Right cardiac atrium (tissue), 5 donors: ENCODE measurements around the gene RRP36. TPM values are rescaled to one million over a fixed set of nuclear protein-coding genes. Genes with fewer than 3 reads are reported as not detected.

Experiments
- ATAC-seq, 2 donors: fragments of 200-7000 bp; cut with Tn5 transposase; one replicate each; pipeline versions ENCODE4 v1.8.0 to v1.9.1; 2020; ENCODE audit warnings: moderate library complexity in 2 of 2, mild to moderate bottlenecking in 1 of 2
- DNase-seq, 3 donors: peaks; one replicate each; pipeline ENCODE4 v3.0.0-alpha.2; 2020
- H3K27ac ChIP-seq: one replicate; pipeline ENCODE4 v1.5.1; 2013; ENCODE audit warnings: mild to moderate bottlenecking, low read length, control low read depth, moderate library complexity
- H3K27me3 ChIP-seq: one replicate; pipeline ENCODE4 v1.6.1; 2013; ENCODE audit not compliant: control insufficient read depth, insufficient read depth
- H3K4me1 ChIP-seq: one replicate; pipeline ENCODE4 v1.6.1; 2013; ENCODE audit warnings: low read length; ENCODE audit not compliant: control insufficient read depth, insufficient read depth
- H3K4me3 ChIP-seq: one replicate; pipeline ENCODE4 v1.5.1; 2013; ENCODE audit warnings: low read length, control low read depth
- H3K9me3 ChIP-seq: one replicate; pipeline ENCODE4 v1.6.1; 2013; ENCODE audit warnings: low read length; ENCODE audit not compliant: control insufficient read depth
- WGBS: extraction: QIAGEN DNeasy Blood & Tissue Kit; methylation state at CpG from one replicate; pipeline ENCODE4 v1.1.7; 2013; 5-methylcytosine and 5-hydroxymethylcytosine counted together
- intact Hi-C, 4 donors: fragments of 100-400 bp; cut with DNase I; formaldehyde crosslinking; loops; one replicate each; pipeline versions ENCODE4 v1.11.0 to v1.14.0; 2022 to 2023
- long read RNA-seq, 4 donors: library from polyadenylated mRNA; unstranded; transcript quantifications; one replicate each; pipeline ENCODE4 v2.0.0, GENCODE V29; 2020 to 2021
- polyA plus RNA-seq: library from polyadenylated mRNA; stranded (reverse); fragments of 200-250 nt; gene quantifications from one replicate; pipeline ENCODE4 v1.2.3, GENCODE V29; 2013
- total RNA-seq, 4 donors: library from RNA; stranded (reverse); fragmentation: NEBNext Ultra II Directional; extraction: Animal tissue kit (Norgen Biotek cat#: 25700); gene quantifications; one replicate each; pipeline ENCODE4 v1.2.1, GENCODE V29; 2021
- donor health status: healthy with polysubstance abuse.
- donor health status: DM: no; HTN: yes; CAD: no.
- donor health status: DM: no; HTN: no; CAD: no.
- donor health status: DM: no; HTN: yes; CAD: no; lungs with severe emphysema.
- donor health status: DM: yes; HTN: yes; CAD: no.

RRP36 gene
- total RNA-seq (10 to 100 TPM; 28.2 to 34.3 (median 29.6) TPM), polyA plus RNA-seq (27.2 TPM)
- long read RNA-seq, donor 1, transcript RRP36-201 (7 exons, 1,159 nt), result major isoform, 26 of 33 reads
- long read RNA-seq, donor 1, partial matches to known transcripts, result 0 of 33 reads
- long read RNA-seq, donor 1, other reads (novel, unspliced or antisense), result 7 of 33 reads
- long read RNA-seq, donor 2, transcript RRP36-201 (7 exons, 1,159 nt), result major isoform, 10 of 14 reads
- long read RNA-seq, donor 2, partial matches to known transcripts, result 0 of 14 reads
- long read RNA-seq, donor 2, other reads (novel, unspliced or antisense), result 4 of 14 reads
- long read RNA-seq, donor 3, result 0 reads
- long read RNA-seq, donor 4, transcript RRP36-201 (7 exons, 1,159 nt), result major isoform, 20 of 23 reads
- long read RNA-seq, donor 4, partial matches to known transcripts, result 0 of 23 reads
- long read RNA-seq, donor 4, other reads (novel, unspliced or antisense), result 3 of 23 reads

DNA sequence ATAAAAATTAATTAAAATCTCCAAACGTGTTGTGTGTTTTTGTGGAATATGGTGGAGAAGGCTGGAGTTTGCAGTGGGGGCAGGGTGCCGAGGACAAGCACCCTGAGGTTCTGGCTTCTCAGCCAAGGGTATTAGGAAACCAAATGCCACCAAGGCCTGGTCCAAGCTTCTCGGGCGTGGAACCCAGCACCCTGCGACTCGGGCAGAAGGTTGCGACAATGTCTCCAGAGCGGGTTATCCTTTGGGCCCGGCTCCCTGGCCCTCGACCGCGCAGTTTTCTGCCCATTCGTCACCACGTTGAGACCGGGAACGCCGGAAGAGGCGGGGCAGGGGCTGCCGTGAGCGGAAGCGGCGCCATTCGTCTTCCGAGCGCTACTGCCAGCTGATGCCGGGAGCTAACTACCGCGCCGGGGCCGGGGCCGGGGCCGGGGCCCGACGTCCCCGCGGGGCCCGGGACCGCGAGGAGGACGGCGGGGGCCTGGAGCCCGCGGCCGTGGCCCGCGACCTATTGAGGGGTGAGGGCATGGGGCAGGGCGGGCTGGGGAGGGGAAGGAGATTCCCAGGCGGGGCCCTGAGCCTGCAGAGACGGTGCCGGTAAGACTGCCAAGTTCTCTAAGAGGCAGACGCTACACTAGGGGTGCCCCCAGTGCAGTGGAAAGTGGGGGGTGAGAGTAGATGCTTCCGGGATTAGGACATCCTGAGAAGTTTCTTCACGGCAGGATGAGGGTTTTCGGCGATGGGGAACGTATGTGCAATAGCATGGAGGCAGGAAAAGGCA lies at the start of gene RRP36:
RRP36 (plus strand) TSS at position 354 of the 778 bp plus-strand sequence; CDS start at position 386, 32 bp downstream.
- no peaks in the 10 kb centered on the region for H3K9me3 ChIP-seq
- peaks cover 3% of the 10 kb centered on the region for H3K4me1 ChIP-seq
- ATAC-seq, result peak; percentile 85 to 89
- peak within 1 kb of the TSS; percentile 62 for H3K27ac ChIP-seq
- H3K4me3 ChIP-seq, result peak within 1 kb of the TSS; percentile 82
- peak; percentile 87 to 95 (median 93) for DNase-seq
- intact Hi-C loops, result no loop called here
- H3K27me3 ChIP-seq, result no peaks in the 10 kb centered on the region
- WGBS, result under 1% methylated on average over 56 of the region's 56 CpGs

- no peak for DNase-seq
- no peak overlapping the region for H3K4me3 ChIP-seq
- intact Hi-C loops, result no loop called here
- H3K27me3 ChIP-seq, result no peaks in the 10 kb centered on the region
- WGBS, result 63% methylated on average over 3 of the region's 3 CpGs
- H3K27ac ChIP-seq, result no peak overlapping the region
- H3K9me3 ChIP-seq, result no peaks in the 10 kb centered on the region
- no peak for ATAC-seq
- peaks cover 5% of the 10 kb centered on the region for H3K4me1 ChIP-seq
Observed at GRCh38 chr6:42971746-42972327, 49.6 kb upstream of the RRP36 start.

GRCh38 chr6:42973926-42974325 lies 47.5 kb upstream of the RRP36 start:
- Histone ChIP-seq H3K4me1 (peaks cover 5% of the 10 kb centered on the region), H3K27me3 (no peaks in the 10 kb centered on the region), H3K27ac (no peak overlapping the region), H3K4me3 (no peak overlapping the region), H3K9me3 (no peaks in the 10 kb centered on the region)
- intact Hi-C loops, result no loop called here
- no peak for ATAC-seq
- DNase-seq, result no peak
- WGBS, result 83% methylated on average over 3 of the region's 3 CpGs

GRCh38 chr6:42974919-42975505 lies 46.4 kb upstream of the RRP36 start:
- ATAC-seq (no peak), DNase-seq (no peak)
- intact Hi-C loops, result no loop called here
- Histone ChIP-seq H3K9me3 (no peaks in the 10 kb centered on the region), H3K27me3 (no peaks in the 10 kb centered on the region), H3K4me1 (peaks cover 8% of the 10 kb centered on the region), H3K4me3 (no peak overlapping the region), H3K27ac (no peak overlapping the region)
- whole genome bisulfite sequencing, result 74% methylated on average over 5 of the region's 5 CpGs

GRCh38 chr6:42978487-42978838 lies 43.0 kb upstream of the RRP36 start:
- Histone ChIP-seq H3K27me3 (no peaks in the 10 kb centered on the region), H3K27ac (peak overlapping the region; percentile 55), H3K4me1 (peaks cover 3% of the 10 kb centered on the region), H3K4me3 (peak overlapping the region; percentile 65), H3K9me3 (no peaks in the 10 kb centered on the region)
- ATAC-seq, result peak; percentile 28 to 37
- intact Hi-C loops, result no loop called here
- under 1% methylated on average over 28 of the region's 28 CpGs for WGBS
- DNase-seq, result peak; percentile 43 to 71 (median 69)

DNA sequence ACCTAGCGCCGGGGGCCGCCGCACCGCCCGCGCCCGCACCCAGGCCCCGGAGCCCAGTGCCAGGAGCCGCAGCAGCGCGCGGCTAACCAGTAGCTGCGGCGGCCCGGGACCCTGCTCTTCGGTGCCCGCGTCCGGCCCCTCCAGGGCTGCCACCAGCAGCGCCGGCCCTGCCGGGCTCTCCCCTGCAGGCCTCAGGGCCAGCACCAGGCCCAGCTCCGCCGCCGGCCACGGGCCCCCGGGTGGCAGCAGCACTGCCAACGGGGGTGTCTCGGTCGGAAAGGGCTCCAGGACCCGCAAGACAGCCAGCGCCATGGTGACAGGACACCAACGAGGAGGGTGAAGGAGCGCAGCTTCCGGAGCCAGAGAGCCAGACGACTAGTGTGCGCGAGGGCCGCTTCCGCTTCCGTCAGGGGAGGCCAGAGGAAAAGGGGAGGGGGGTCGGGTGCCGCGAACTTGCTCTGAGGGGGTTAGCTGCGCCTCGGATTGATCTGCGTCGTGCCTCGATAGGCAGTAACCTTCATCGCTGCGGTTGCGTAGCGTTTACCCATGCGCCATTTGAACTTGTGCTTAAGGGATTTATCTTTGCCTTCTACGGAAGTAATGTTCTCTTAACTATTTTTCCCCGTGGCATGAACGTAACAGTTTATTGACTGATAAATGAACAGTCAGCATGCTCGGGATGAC lies 42.4 kb upstream of the RRP36 start, which contains the start of gene PEX6:
PEX6 (minus strand) TSS at position 343 of the 684 bp plus-strand sequence; CDS start at position 312, 31 bp downstream.
- Histone ChIP-seq H3K4me3 (peak within 1 kb of the TSS; percentile 65), H3K4me1 (peaks cover 3% of the 10 kb centered on the region), H3K27me3 (no peaks in the 10 kb centered on the region), H3K27ac (peak within 1 kb of the TSS; percentile 55), H3K9me3 (no peaks in the 10 kb centered on the region)
- intact Hi-C loops, result no loop called here
- ATAC-seq (peak; percentile 96 to 97), DNase-seq (peak; percentile 94 to 97 (median 96))
- WGBS, result under 1% methylated on average over 59 of the region's 59 CpGs

- H3K9me3 ChIP-seq, result no peaks in the 10 kb centered on the region
- ATAC-seq (peak in 1 of 2 donors; percentile 3), DNase-seq (no peak)
- peak overlapping the region; percentile 65 for H3K4me3 ChIP-seq
- peaks cover 3% of the 10 kb centered on the region for H3K4me1 ChIP-seq
- intact Hi-C loops, result no loop called here
- H3K27me3 ChIP-seq, result no peaks in the 10 kb centered on the region
- 38% methylated on average over 9 of the region's 9 CpGs for WGBS
- H3K27ac ChIP-seq, result peak overlapping the region; percentile 55
Observed at GRCh38 chr6:42979523-42980177, 41.8 kb upstream of the RRP36 start.

- H3K27ac ChIP-seq, result no peak overlapping the region
- H3K4me3 ChIP-seq, result no peak overlapping the region
- no peak for ATAC-seq
- H3K9me3 ChIP-seq, result no peaks in the 10 kb centered on the region
- intact Hi-C loops, result no loop called here
- H3K27me3 ChIP-seq, result no peaks in the 10 kb centered on the region
- WGBS, result 74% methylated on average over 5 of the region's 5 CpGs
- DNase-seq, result no peak
- H3K4me1 ChIP-seq, result peaks cover 17% of the 10 kb centered on the region
Observed at GRCh38 chr6:42981836-42982235, 39.6 kb upstream of the RRP36 start.

- H3K4me1 ChIP-seq, result peaks cover 23% of the 10 kb centered on the region
- ATAC-seq, result peak; percentile 97
Observed at GRCh38 chr6:42984001-42984923, 37.2 kb upstream of the RRP36 start, which contains the start of gene PPP2R5D. Gene PPP2R5D, plus strand, starts transcription at chr6:42984570. Its CDS starts 108 bp downstream, at chr6:42984678.

More at GRCh38 chr6:42984001-42984923, 37.2 kb upstream of the RRP36 start, which contains the start of gene PPP2R5D:
- intact Hi-C loops, result no loop called here
- no peaks in the 10 kb centered on the region for H3K9me3 ChIP-seq
- peak within 1 kb of the TSS; percentile 95 for H3K27ac ChIP-seq
- H3K27me3 ChIP-seq, result no peaks in the 10 kb centered on the region
- DNase-seq, result peak; percentile 98 to 99 (median 98)
- under 1% methylated on average over 59 of the region's 59 CpGs for WGBS
- peak within 1 kb of the TSS; percentile 90 for H3K4me3 ChIP-seq
